ENCODE data around the gene DND1.
"Not testable (repeated sequence)": the region's sequence is repeated elsewhere in the genome, so short reads cannot be mapped to it uniquely, and the experiment has no call there.

DND1 gene

GRCh38 chr5:140631036-140631417 is 42.3 kb downstream of the DND1 start:
- DNase-seq (ENCODE audit: low read depth in 2 of 2) = no peak

- no peak for DNase-seq (ENCODE audit: low read depth in 2 of 2)
Observed at GRCh38 chr5:140630292-140631035, 42.9 kb downstream of the DND1 start.

- DNase-seq (ENCODE audit: low read depth in 2 of 2) = no peak
Observed at GRCh38 chr5:140628711-140629110, 44.7 kb downstream of the DND1 start.

GRCh38 chr5:140627972-140628371 is 45.4 kb downstream of the DND1 start:
- no peak for DNase-seq (ENCODE audit: low read depth in 2 of 2)

GRCh38 chr5:140624886-140625285 is 48.5 kb downstream of the DND1 start:
- not testable (repeated sequence) for DNase-seq (ENCODE audit: low read depth in 2 of 2)

- not testable (repeated sequence) for DNase-seq (ENCODE audit: low read depth in 2 of 2)
Observed at GRCh38 chr5:140623061-140623460, 50.3 kb downstream of the DND1 start.

GRCh38 chr5:140622301-140622700 is 51.1 kb downstream of the DND1 start:
- no peak for DNase-seq (ENCODE audit: low read depth in 2 of 2)

Data from stimulated activated CD4-positive, alpha-beta T cell treated with anti-CD3 and anti-CD28 coated beads, Interleukin-12 subunit alpha, Interleukin-12 subunit beta, amount 100 ng/mL, for 24 hours (primary cell).